ENCODE measurements around the gene ABCG1.

- TF ChIP-seq CTCF (IDR thresholded peaks at IDR 0.05) (no peak), POLR2A (IDR thresholded peaks at IDR 0.05) (no peak)
Measured at GRCh38 chr21:42243026-42243425, 24.1 kb downstream of the ABCG1 start.
